BLaER1 (cell line): ENCODE measurements around the gene ANKMY1.

ENCODE experiments used
- H3K27ac ChIP-seq: shearing (Covaris generic); formaldehyde crosslinking; 2 replicates; pipeline ENCODE4 v1.8.1; 2022
- H3K27me3 ChIP-seq: shearing (Covaris generic); formaldehyde crosslinking; 2 replicates; pipeline ENCODE4 v1.8.1; 2022
- H3K36me3 ChIP-seq: shearing (Covaris generic); formaldehyde crosslinking; 2 replicates; pipeline ENCODE4 v1.8.1; 2022
- H3K4me1 ChIP-seq: shearing (Covaris generic); formaldehyde crosslinking; 2 replicates; pipeline ENCODE4 v1.8.1; 2022
- H3K4me2 ChIP-seq: shearing (Covaris generic); formaldehyde crosslinking; 2 replicates; pipeline ENCODE4 v1.8.1; 2022
- H3K4me3 ChIP-seq: shearing (Covaris generic); formaldehyde crosslinking; 2 replicates; pipeline ENCODE4 v1.8.1; 2022
- H3K9ac ChIP-seq: shearing (Covaris generic); formaldehyde crosslinking; 2 replicates; pipeline ENCODE4 v1.8.1; 2022
- H3K9me3 ChIP-seq: shearing (Covaris generic); formaldehyde crosslinking; 2 replicates; pipeline ENCODE4 v1.8.1; 2022
- H4K20me1 ChIP-seq: shearing (Covaris generic); formaldehyde crosslinking; 2 replicates; pipeline ENCODE4 v1.8.1; 2022
- Cebpa-rat ChIP-seq: shearing (Covaris generic); IDR thresholded peaks from 2 replicates; pipeline ENCODE4 v1.8.1; 2022

ANKMY1 gene

GRCh38 chr2:240450532-240451107 lies 107.2 kb downstream of the ANKMY1 start:
- H3K9ac ChIP-seq, result no peak overlapping the region
- no peak overlapping the region for H3K27ac ChIP-seq
- H4K20me1 ChIP-seq, result peaks cover 93% of the 10 kb centered on the region
- no peaks in the 10 kb centered on the region for H3K36me3 ChIP-seq
- no peaks in the 10 kb centered on the region for H3K9me3 ChIP-seq
- peaks cover 32% of the 10 kb centered on the region for H3K4me1 ChIP-seq
- no peak overlapping the region for H3K4me3 ChIP-seq
- TF ChIP-seq Cebpa-rat, result no peak
- peak overlapping the region; percentile 98 for H3K4me2 ChIP-seq
- peaks cover 37% of the 10 kb centered on the region for H3K27me3 ChIP-seq

- H3K27me3 ChIP-seq, result peaks cover 30% of the 10 kb centered on the region
- peaks cover 32% of the 10 kb centered on the region for H3K4me1 ChIP-seq
- H3K9ac ChIP-seq, result no peak overlapping the region
- H3K27ac ChIP-seq, result no peak overlapping the region
- peaks cover 92% of the 10 kb centered on the region for H4K20me1 ChIP-seq
- H3K9me3 ChIP-seq, result no peaks in the 10 kb centered on the region
- no peak for TF ChIP-seq Cebpa-rat
- no peaks in the 10 kb centered on the region for H3K36me3 ChIP-seq
- no peak overlapping the region for H3K4me3 ChIP-seq
- H3K4me2 ChIP-seq, result peak overlapping the region; percentile 98
Observed at GRCh38 chr2:240449764-240450531, 107.8 kb downstream of the ANKMY1 start.

- H3K9ac ChIP-seq, result no peak overlapping the region
- no peak overlapping the region for H3K4me3 ChIP-seq
- peaks cover 32% of the 10 kb centered on the region for H3K4me1 ChIP-seq
- no peak for TF ChIP-seq Cebpa-rat
- H3K27me3 ChIP-seq, result peaks cover 17% of the 10 kb centered on the region
- H3K36me3 ChIP-seq, result no peaks in the 10 kb centered on the region
- peaks cover 85% of the 10 kb centered on the region for H4K20me1 ChIP-seq
- no peak overlapping the region for H3K27ac ChIP-seq
- H3K4me2 ChIP-seq, result no peak overlapping the region
- H3K9me3 ChIP-seq, result no peaks in the 10 kb centered on the region
Observed at GRCh38 chr2:240448387-240449274, 109.2 kb downstream of the ANKMY1 start.

- H3K4me3 ChIP-seq, result no peak overlapping the region
- peaks cover 32% of the 10 kb centered on the region for H3K4me1 ChIP-seq
- H4K20me1 ChIP-seq, result peaks cover 84% of the 10 kb centered on the region
- H3K9me3 ChIP-seq, result no peaks in the 10 kb centered on the region
- H3K9ac ChIP-seq, result no peak overlapping the region
- H3K27me3 ChIP-seq, result peaks cover 14% of the 10 kb centered on the region
- no peak for TF ChIP-seq Cebpa-rat
- no peak overlapping the region for H3K4me2 ChIP-seq
- H3K27ac ChIP-seq, result no peak overlapping the region
- no peaks in the 10 kb centered on the region for H3K36me3 ChIP-seq
Observed at GRCh38 chr2:240447934-240448333, 109.9 kb downstream of the ANKMY1 start.

GRCh38 chr2:240447331-240447730 lies 110.5 kb downstream of the ANKMY1 start:
- TF ChIP-seq Cebpa-rat, result no peak
- no peaks in the 10 kb centered on the region for H3K9me3 ChIP-seq
- no peak overlapping the region for H3K27ac ChIP-seq
- no peak overlapping the region for H3K4me3 ChIP-seq
- H3K4me1 ChIP-seq, result peaks cover 30% of the 10 kb centered on the region
- H3K36me3 ChIP-seq, result no peaks in the 10 kb centered on the region
- H3K9ac ChIP-seq, result no peak overlapping the region
- peaks cover 8% of the 10 kb centered on the region for H3K27me3 ChIP-seq
- peaks cover 78% of the 10 kb centered on the region for H4K20me1 ChIP-seq
- no peak overlapping the region for H3K4me2 ChIP-seq

GRCh38 chr2:240446664-240447175 lies 111.1 kb downstream of the ANKMY1 start:
- TF ChIP-seq Cebpa-rat, result no peak
- no peaks in the 10 kb centered on the region for H3K9me3 ChIP-seq
- peaks cover 2% of the 10 kb centered on the region for H3K27me3 ChIP-seq

GRCh38 chr2:240445961-240446663 lies 111.7 kb downstream of the ANKMY1 start:
- Histone ChIP-seq H3K9ac (no peak overlapping the region), H4K20me1 (peaks cover 66% of the 10 kb centered on the region), H3K4me2 (no peak overlapping the region), H3K27me3 (no peaks in the 10 kb centered on the region), H3K4me1 (peaks cover 18% of the 10 kb centered on the region), H3K27ac (no peak overlapping the region), H3K9me3 (no peaks in the 10 kb centered on the region), H3K36me3 (no peaks in the 10 kb centered on the region), H3K4me3 (no peak overlapping the region)
- no peak for TF ChIP-seq Cebpa-rat

More at GRCh38 chr2:240446664-240447175, 111.1 kb downstream of the ANKMY1 start:
- Histone ChIP-seq H3K36me3 (no peaks in the 10 kb centered on the region), H4K20me1 (peaks cover 72% of the 10 kb centered on the region), H3K27ac (no peak overlapping the region), H3K4me1 (peaks cover 24% of the 10 kb centered on the region), H3K4me3 (no peak overlapping the region), H3K4me2 (no peak overlapping the region), H3K9ac (no peak overlapping the region)

GRCh38 chr2:240444464-240444863 lies 113.3 kb downstream of the ANKMY1 start:
- TF ChIP-seq Cebpa-rat, result no peak
- Histone ChIP-seq H3K9me3 (no peaks in the 10 kb centered on the region), H3K36me3 (no peaks in the 10 kb centered on the region), H3K4me1 (peaks cover 1% of the 10 kb centered on the region), H3K27ac (no peak overlapping the region), H4K20me1 (peaks cover 49% of the 10 kb centered on the region; the same call in 1 of the 2 replicates), H3K4me3 (no peak overlapping the region), H3K4me2 (no peak overlapping the region), H3K9ac (no peak overlapping the region), H3K27me3 (no peaks in the 10 kb centered on the region)

GRCh38 chr2:240443891-240444301 lies 113.9 kb downstream of the ANKMY1 start:
- Histone ChIP-seq H3K27ac (no peak overlapping the region), H3K4me3 (no peak overlapping the region), H3K4me2 (no peak overlapping the region), H3K36me3 (no peaks in the 10 kb centered on the region), H4K20me1 (peaks cover 45% of the 10 kb centered on the region; the same call in 1 of the 2 replicates), H3K27me3 (no peaks in the 10 kb centered on the region), H3K9me3 (no peaks in the 10 kb centered on the region), H3K9ac (no peak overlapping the region), H3K4me1 (no peaks in the 10 kb centered on the region)
- TF ChIP-seq Cebpa-rat, result no peak
